ENCODE data around the gene NRARP.

Gene NRARP

DNA sequence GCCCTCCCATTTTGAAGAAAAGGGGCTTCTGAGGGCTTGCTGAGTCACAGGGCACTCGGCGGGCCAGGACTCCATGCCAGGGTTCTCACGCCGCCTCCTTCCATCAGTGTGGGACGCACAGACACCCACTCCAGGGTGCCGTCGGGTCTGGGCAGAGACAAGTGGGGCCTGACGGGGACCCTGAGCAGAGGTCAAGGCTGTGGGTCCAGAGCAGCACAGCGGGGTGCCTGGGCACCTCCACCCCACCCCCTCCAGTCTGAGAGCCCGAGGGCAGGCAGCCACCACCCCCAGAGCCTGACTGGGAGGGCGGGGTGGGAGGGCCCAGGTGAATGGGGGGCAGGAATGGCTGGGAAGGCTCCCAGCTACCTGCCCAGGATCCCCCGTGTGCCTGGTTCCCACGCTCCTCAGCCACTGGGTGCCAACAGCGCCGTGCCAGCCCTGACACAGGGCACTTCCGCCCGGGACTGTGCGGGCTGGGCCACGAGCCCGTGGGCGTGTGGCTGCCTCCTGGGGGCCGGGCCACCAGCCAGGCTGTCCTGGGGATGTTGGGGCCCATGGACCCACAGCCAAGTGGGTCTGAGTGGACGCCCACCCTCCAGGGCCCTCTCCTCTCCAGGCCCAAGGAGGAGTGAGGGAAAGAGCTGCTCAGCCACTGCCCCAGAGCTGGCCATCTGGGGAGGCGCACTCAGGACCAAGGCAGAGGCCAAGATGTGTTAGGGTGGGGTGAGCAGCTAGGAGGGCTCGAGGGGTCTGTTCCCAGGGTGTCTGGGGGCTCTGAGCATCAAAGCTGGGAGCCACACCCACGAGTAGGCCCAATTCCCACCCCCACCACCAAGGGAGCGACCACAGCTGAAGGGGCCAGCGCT is 10.1 kb upstream of the NRARP start:
- Histone ChIP-seq H3K36me3 (ENCODE audit: control insufficient read depth, insufficient read depth, low read length) (no peaks in the 10 kb centered on the region), H3K4me1 (ENCODE audit: control insufficient read depth, insufficient read depth, low read length) (no peaks in the 10 kb centered on the region), H3K27me3 (ENCODE audit: control insufficient read depth, insufficient read depth, low read length) (peaks cover 5% of the 10 kb centered on the region), H3K4me3 (ENCODE audit: low read length) (peak overlapping the region; percentile 8), H3K27ac (ENCODE audit: low read depth, low read length) (no peak overlapping the region), H3K9ac (ENCODE audit: low read length) (no peak overlapping the region)

DNA sequence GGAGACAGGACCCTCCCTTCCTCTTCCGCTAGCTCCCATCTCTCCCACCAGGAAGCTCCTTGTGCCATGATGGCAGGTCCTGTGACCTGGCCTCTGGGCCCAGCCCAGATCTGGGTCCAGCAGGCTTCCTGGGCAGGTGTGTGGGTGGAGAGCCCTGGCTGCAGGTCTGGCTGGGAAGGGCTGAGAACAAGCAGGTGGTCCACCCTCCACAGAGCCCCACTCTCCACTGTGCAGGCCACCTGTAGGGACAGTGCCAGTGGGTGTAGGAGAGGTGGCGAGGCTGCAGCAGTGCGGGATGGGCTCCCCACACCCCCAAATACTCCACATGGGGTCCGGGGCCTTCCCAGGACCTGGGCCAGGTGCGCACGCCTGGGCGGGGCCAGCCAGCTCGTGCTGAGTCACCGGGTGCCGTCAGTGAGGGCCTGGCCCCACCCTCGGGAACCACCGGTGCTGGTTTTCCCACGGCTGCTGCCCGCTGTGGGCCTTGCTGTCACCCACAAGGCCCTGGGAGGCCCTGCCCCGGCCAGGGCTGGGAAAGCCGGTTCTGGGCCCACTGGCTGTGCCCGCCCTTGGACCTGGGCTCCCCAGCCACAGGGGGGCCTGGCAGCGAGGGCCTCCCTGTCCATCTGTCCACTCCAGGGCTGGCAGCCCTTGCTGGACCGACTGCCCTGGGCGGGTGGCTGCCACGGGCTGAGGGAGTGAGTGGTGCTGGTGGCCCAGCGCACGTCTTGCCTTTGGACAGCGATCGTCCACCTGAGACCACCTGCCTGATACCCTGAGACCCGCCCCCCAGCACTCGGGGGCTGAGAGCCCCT is 9.3 kb upstream of the NRARP start:
- peaks cover 6% of the 10 kb centered on the region for H3K27me3 ChIP-seq (ENCODE audit: control insufficient read depth, insufficient read depth, low read length)
- no peak overlapping the region for H3K9ac ChIP-seq (ENCODE audit: low read length)
- no peaks in the 10 kb centered on the region for H3K4me1 ChIP-seq (ENCODE audit: control insufficient read depth, insufficient read depth, low read length)
- no peak overlapping the region for H3K27ac ChIP-seq (ENCODE audit: low read depth, low read length)
- H3K36me3 ChIP-seq (ENCODE audit: control insufficient read depth, insufficient read depth, low read length) = no peaks in the 10 kb centered on the region
- peak overlapping the region; percentile 8 for H3K4me3 ChIP-seq (ENCODE audit: low read length)

DNA sequence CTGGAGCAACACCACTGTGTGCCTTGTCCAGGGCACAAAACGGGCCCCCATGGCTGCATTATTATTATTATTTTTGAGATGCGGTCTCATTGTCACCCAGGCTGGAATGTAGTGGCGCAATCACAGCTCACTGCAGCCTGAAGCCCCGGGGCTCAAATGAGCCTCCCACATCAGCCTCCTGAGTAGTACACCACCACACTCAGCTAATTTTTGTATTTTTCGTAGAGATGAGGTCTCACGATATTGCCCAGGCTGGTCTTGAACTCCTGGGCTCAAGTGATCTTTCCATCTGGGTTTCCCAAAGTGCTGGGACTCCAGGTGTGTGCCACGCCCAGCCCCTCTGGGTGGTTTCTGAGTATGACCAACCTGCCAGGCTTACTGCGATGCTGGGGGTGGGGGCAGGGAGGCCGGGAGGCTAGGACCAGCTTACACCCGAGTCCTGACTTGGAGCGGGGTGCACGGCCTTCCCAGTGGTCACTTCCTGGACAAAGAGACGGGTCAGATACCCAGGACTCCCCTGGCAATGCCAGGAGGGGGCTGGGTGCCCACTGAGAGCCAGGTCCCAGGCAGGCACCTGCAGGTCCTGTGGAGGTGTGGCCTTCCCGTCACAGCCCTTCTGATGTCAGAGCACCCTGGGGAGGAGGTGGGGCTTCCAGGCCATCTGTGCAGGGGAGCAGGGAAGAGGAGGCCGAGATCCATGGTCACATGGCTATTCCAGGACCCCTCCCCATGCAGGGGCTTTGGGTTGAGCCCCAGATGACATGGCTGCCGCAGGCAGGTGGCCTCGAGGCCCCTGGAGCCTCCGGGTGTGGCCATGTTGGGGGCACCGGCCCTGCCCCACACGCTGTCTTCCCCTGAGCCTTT is 8.3 kb upstream of the NRARP start:
- no peak overlapping the region for H3K9ac ChIP-seq (ENCODE audit: low read length)
- H3K4me3 ChIP-seq (ENCODE audit: low read length) = no peak overlapping the region
- H3K27me3 ChIP-seq (ENCODE audit: control insufficient read depth, insufficient read depth, low read length) = peaks cover 8% of the 10 kb centered on the region
- H3K27ac ChIP-seq (ENCODE audit: low read depth, low read length) = no peak overlapping the region
- H3K4me1 ChIP-seq (ENCODE audit: control insufficient read depth, insufficient read depth, low read length) = no peaks in the 10 kb centered on the region
- no peaks in the 10 kb centered on the region for H3K36me3 ChIP-seq (ENCODE audit: control insufficient read depth, insufficient read depth, low read length)

DNA sequence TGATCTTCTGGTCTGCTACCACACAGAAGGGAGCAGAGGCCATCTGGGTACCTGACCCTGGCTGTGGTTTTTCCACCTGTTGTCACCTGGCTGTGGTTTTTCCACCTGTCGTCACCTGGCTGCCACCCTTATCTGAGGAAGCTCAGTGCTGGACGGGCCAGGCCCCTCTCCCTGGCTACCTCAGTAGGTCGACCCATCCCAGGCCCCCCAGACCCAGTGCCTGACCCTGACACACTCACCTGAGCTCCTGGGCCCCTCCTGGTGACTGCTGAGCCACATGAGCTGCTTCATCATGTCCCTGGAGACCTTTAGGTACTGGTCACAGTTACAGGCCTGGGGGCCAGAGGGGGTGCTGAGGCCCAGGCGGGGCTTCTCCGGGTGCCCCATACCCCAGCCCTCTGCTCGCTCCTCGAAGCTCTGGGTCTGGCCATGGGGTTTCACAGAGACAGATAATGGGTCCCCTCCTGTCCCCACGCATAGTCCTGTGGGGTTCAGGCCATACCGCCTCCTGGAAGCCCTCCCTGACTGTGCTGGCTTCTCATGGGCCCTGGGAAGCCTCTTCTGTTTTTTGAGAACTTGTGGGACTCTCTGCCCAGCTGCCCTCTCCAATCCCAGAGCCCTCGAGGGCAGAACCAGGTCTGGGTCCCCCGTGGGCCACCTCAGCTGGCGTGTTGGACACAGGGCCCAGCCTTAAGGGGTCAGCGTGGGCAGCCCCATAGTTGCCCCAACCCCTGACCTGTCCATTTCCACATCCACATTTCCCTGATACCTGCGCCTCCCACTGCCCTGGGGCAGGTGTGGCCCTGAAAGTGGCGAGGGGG is 7.5 kb upstream of the NRARP start:
- Histone ChIP-seq H3K4me1 (ENCODE audit: control insufficient read depth, insufficient read depth, low read length) (no peaks in the 10 kb centered on the region), H3K9ac (ENCODE audit: low read length) (no peak overlapping the region), H3K27me3 (ENCODE audit: control insufficient read depth, insufficient read depth, low read length) (peaks cover 8% of the 10 kb centered on the region)

DNA sequence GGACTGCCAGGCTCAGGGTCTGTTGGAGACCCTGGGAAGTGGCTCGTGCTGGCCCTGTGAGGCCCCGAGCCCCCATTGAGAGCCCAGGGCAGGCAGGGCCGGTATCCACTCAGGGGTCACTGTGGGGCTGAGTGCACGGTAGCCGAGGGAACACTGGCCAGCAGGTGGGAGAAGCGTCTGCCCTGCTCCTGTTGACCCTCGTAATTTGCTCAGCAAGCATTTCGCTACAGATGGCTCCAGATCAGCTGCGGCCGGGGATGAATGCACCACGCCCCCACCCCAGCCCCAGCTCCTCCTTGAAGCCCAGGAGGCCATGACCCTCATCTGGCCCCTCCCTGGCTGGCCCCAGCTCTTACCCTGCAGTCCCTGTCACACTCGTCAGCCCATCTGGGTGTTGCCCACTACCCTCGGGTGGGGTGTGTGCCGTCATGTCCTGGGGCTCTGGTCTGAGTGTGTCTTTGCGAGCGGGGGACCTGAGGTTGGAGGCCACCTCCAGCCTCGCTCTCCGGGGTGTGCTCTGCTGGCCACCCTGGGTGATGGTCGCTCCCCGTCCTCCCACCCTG is 6.1 kb upstream of the NRARP start:
- Histone ChIP-seq H3K27me3 (ENCODE audit: control insufficient read depth, insufficient read depth, low read length) (peaks cover 8% of the 10 kb centered on the region), H3K4me1 (ENCODE audit: control insufficient read depth, insufficient read depth, low read length) (no peaks in the 10 kb centered on the region), H3K4me3 (ENCODE audit: low read length) (no peak overlapping the region), H3K27ac (ENCODE audit: low read depth, low read length) (no peak overlapping the region), H3K9ac (ENCODE audit: low read length) (no peak overlapping the region), H3K36me3 (ENCODE audit: control insufficient read depth, insufficient read depth, low read length) (no peaks in the 10 kb centered on the region)

More for the DNA sequence above, 7.5 kb upstream of the NRARP start:
- H3K27ac ChIP-seq (ENCODE audit: low read depth, low read length) = no peak overlapping the region
- H3K4me3 ChIP-seq (ENCODE audit: low read length) = no peak overlapping the region
- no peaks in the 10 kb centered on the region for H3K36me3 ChIP-seq (ENCODE audit: control insufficient read depth, insufficient read depth, low read length)

DNA sequence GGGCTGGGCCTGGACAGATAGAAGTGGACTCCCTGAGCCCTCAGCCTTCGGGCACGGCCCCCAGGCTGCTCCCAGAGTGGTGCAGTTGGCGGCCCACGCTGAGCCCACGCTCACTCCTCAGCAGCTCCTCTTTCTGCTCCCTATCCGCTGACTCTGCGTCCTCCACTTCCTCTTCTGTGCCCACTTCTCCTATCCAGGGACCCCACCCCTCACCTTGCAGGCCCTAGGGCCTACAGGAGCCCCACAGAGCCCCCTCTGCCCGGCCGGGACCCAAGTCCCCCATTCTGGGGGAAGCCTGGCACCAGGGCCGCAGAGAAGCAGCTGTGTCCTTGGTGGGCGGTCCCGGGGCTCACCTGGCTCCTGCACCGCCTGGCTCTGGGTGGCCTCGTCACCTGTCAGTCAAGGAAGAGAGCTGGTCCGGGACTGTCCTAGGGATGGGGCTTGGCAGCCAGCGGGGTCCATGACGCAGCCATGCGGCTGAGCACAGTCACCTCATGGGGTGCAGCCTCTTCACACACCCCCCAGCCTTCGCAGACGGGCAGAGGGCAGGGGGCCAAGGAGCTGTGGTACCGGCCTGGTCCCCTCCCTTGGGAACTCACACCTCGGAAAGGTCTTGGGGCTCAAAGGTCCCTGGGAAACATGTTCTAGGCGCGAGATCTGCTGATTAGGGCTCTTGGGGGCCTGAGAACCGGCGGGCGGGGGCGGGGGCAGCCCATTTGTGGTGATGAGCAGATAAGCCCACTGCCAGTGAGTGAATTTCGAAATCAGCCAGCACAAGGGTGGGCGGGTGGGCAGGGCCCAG is 5.4 kb upstream of the NRARP start:
- H3K36me3 ChIP-seq (ENCODE audit: control insufficient read depth, insufficient read depth, low read length) = no peaks in the 10 kb centered on the region
- H3K27me3 ChIP-seq (ENCODE audit: control insufficient read depth, insufficient read depth, low read length) = peaks cover 8% of the 10 kb centered on the region
- no peaks in the 10 kb centered on the region for H3K4me1 ChIP-seq (ENCODE audit: control insufficient read depth, insufficient read depth, low read length)
- H3K27ac ChIP-seq (ENCODE audit: low read depth, low read length) = no peak overlapping the region
- no peak overlapping the region for H3K9ac ChIP-seq (ENCODE audit: low read length)
- H3K4me3 ChIP-seq (ENCODE audit: low read length) = peak overlapping the region; percentile 33

DNA sequence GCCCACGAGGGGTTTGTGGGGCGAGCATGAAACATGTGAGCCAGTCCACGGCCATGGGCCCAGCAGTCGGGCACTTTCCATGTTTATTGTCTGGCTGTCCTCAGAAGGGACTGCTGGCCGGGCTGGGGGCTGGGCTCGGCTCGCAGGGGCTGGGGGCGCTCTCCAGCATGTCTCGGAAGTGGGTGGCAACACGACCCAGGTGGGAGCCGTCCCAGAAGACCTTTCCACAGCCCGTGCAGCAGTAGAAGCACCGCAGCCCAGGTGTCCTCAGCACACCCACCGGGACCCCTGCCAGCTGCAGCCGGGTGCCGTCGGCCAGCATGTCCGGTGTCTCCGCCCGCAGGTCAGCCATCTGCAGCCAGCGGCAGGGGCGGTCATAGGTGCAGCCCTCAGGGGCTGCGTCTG is 4.8 kb upstream of the NRARP start:
- Histone ChIP-seq H3K27ac (ENCODE audit: low read depth, low read length) (no peak overlapping the region), H3K36me3 (ENCODE audit: control insufficient read depth, insufficient read depth, low read length) (no peaks in the 10 kb centered on the region), H3K27me3 (ENCODE audit: control insufficient read depth, insufficient read depth, low read length) (peaks cover 8% of the 10 kb centered on the region), H3K4me1 (ENCODE audit: control insufficient read depth, insufficient read depth, low read length) (no peaks in the 10 kb centered on the region), H3K4me3 (ENCODE audit: low read length) (peak overlapping the region; percentile 33), H3K9ac (ENCODE audit: low read length) (no peak overlapping the region)

DNA sequence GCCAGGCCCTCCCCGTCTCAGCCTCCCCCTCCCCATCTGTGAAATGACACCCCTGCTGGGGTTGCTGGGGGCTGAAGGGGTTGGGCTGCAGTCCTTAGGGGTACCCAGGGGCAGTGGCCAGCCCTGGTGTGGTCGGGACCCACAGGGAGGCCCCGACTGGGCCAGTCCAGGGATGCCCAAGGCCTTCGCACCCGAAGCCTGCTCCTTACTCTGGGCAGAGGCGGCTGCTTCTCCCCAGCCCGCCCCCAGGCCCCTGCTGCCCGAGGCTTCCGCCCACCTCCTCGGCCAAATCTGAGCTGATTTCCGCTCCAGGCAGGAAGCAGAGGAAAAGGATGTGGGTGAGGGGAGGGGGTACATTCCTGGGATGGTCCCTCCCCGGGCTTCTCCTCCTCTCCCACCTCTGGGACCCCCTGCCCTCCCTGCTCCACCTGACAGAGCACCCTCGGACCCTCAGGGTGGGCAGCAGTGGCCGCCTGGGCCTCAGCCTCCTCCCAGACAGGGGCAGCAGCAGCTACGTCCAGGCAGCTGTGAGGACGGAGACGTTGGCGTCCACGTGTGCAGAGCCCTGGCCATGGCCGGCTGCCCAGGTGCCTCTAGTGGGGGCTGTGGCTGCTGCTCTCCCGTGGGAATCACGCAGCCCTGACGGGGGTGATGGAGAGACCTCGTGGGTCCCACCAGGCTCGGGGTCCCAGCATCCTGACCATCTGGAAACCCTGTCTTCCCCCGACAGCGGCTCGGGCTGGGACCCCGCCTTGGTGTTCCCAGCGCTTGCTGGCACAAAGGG is 4.2 kb upstream of the NRARP start:
- Histone ChIP-seq H3K9ac (ENCODE audit: low read length) (no peak overlapping the region), H3K4me1 (ENCODE audit: control insufficient read depth, insufficient read depth, low read length) (no peaks in the 10 kb centered on the region), H3K4me3 (ENCODE audit: low read length) (peak overlapping the region; percentile 46), H3K27me3 (ENCODE audit: control insufficient read depth, insufficient read depth, low read length) (peaks cover 8% of the 10 kb centered on the region), H3K36me3 (ENCODE audit: control insufficient read depth, insufficient read depth, low read length) (no peaks in the 10 kb centered on the region), H3K27ac (ENCODE audit: low read depth, low read length) (no peak overlapping the region)

DNA sequence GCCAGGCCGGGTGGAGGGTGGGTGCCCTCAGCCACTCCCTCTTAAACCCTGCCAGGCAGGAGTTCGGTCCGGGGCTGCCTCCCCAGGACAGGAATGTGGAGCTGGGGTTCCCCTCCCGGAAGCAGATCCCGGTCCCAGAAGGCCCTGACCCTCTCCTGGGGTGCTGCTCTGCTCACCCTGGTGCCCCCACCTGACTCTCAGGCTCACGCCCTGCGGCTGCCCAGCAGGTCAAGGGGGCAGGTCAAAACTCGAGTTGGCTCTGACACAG is 3.7 kb upstream of the NRARP start:
- Histone ChIP-seq H3K4me3 (ENCODE audit: low read length) (peak overlapping the region; percentile 46), H3K36me3 (ENCODE audit: control insufficient read depth, insufficient read depth, low read length) (no peaks in the 10 kb centered on the region), H3K9ac (ENCODE audit: low read length) (no peak overlapping the region), H3K27me3 (ENCODE audit: control insufficient read depth, insufficient read depth, low read length) (peaks cover 8% of the 10 kb centered on the region), H3K4me1 (ENCODE audit: control insufficient read depth, insufficient read depth, low read length) (no peaks in the 10 kb centered on the region), H3K27ac (ENCODE audit: low read depth, low read length) (no peak overlapping the region)

DNA sequence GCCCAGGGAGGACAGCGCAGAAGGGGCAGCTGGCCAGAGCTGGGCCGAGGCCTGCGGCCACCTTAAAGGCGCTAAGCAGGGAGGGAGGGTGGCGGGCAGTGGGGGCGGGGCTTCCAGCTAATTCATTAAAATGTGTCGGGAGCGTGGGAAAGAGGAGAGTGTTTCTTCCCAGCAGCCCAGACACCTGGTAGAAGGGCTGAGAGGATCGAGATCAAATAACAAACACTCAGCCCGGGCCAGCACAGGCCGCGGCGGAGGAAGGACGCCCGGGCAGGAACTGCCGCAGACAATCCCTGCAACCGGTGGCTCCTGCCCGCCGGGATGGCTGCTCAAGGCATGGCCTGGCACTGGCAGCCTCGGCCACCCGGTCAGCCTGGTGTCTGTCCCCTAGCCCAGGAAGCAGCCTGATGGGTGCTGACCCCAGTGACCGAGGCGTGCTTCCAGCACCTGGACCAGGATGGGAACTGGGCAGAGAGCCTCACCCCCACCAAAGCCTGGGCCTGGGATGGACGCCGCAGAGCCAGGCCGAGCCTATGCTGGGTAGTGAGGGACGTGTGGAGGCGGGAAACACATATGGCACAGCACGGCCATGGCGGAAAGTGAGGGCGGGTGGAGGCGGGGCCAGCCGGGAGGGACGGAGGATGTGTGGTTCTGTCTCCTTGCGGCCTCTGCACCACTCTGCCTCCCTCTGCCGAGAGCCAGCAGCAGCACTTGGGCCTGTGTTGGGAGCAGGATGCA is 3.2 kb upstream of the NRARP start:
- no peak overlapping the region for H3K27ac ChIP-seq (ENCODE audit: low read depth, low read length)
- peak overlapping the region; percentile 46 for H3K4me3 ChIP-seq (ENCODE audit: low read length)
- H3K36me3 ChIP-seq (ENCODE audit: control insufficient read depth, insufficient read depth, low read length) = no peaks in the 10 kb centered on the region
- no peaks in the 10 kb centered on the region for H3K4me1 ChIP-seq (ENCODE audit: control insufficient read depth, insufficient read depth, low read length)
- no peak overlapping the region for H3K9ac ChIP-seq (ENCODE audit: low read length)
- peaks cover 8% of the 10 kb centered on the region for H3K27me3 ChIP-seq (ENCODE audit: control insufficient read depth, insufficient read depth, low read length)

All from rectal smooth muscle tissue (tissue), 1 donor.